HUES48 (cell line): ENCODE measurements around the gene TBX20.

Source experiments
- H3K27ac ChIP-seq: one replicate; pipeline ENCODE4 v1.7.0; 2013; ENCODE audit warnings: low read depth, low read length, inconsistent platforms
- H3K27me3 ChIP-seq: 2 replicates; pipeline ENCODE4 v1.6.1; 2013; ENCODE audit warnings: mild to moderate bottlenecking, low read length; ENCODE audit not compliant: control insufficient read depth, insufficient read depth
- H3K36me3 ChIP-seq: 2 replicates; pipeline ENCODE4 v1.6.1; 2013; ENCODE audit warnings: low read length; ENCODE audit not compliant: control insufficient read depth, insufficient read depth
- H3K4me1 ChIP-seq: 2 replicates; pipeline ENCODE4 v1.6.1; 2013; ENCODE audit warnings: mild to moderate bottlenecking, low read length; ENCODE audit not compliant: control insufficient read depth, insufficient read depth
- H3K4me3 ChIP-seq: 2 replicates; pipeline ENCODE4 v1.5.1; 2013; ENCODE audit warnings: mild to moderate bottlenecking, low read depth, low read length
- H3K9ac ChIP-seq: 2 replicates; pipeline ENCODE4 v1.6.1; 2013; ENCODE audit warnings: mild to moderate bottlenecking, low read depth, low read length, moderate library complexity
- H3K9me3 ChIP-seq: 2 replicates; pipeline ENCODE4 v1.6.1; 2013; ENCODE audit warnings: low read length; ENCODE audit not compliant: control insufficient read depth, insufficient read depth

The TBX20 gene

DNA sequence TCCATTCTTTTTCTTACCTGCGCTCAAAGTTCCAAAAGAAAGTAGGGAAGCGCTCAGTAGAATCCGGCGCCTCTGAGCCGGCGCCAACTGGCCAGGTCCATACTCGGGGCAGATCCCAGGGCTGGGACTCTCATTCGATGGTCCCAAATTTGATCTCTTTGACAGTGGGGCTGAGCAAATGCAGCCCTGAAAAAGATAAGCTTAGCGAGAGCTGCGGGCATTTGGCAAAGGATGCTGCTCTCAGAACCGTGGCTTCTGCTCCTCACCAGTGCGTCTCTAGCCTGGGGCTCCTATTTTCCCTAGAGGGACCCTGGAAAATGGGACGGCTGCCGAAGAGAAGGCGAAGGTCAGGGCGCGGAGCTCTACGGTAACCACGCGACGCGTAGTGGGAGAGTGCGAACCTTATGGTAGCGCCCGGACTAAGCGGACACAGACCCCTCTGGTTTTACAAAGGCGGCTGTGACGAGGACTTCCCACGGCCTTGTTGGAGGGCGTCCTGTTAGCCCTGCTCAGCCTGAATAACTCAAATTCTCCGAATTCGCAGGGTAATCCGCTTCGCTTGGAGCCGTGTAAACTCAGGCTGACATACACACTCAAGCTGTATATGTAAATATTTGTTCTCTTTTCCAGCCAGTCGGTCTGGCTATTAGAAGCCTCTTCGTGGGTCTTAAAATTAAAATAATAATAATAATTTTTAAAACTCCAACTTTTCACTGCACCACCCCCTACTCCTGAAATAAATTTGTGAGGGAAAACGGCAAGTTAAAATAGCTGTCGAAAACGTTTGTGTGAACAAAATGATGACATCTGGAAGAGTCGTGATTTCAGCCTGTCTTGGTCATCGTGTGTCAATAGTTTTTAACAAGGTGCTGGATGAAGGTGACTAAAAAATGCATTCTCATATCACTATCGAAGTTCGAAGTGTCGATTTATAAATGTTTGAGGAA lies 869 bp upstream of the TBX20 start:
- Histone ChIP-seq H3K36me3 (no peaks in the 10 kb centered on the region), H3K9me3 (no peaks in the 10 kb centered on the region), H3K4me1 (peaks cover 54% of the 10 kb centered on the region), H3K9ac (no peak overlapping the region), H3K27ac (no peak overlapping the region), H3K4me3 (peak overlapping the region; percentile 67), H3K27me3 (peaks cover 100% of the 10 kb centered on the region)

DNA sequence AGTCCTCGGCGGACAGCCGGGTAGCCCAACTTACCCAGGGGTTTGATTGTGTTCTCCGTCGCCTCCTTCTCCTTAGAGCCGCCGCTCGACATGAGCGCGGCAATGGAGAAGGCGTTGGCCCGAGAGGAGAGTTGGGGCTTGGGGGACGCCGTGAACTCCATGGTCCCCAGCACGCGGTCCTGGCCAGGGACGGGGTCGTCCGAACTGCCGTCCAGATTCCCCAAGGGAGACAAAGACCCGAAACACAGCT lies 515 bp downstream of the TBX20 start:
- Histone ChIP-seq H3K4me3 (peak overlapping the region; percentile 67), H3K4me1 (peaks cover 44% of the 10 kb centered on the region), H3K27ac (no peak overlapping the region), H3K9ac (no peak overlapping the region), H3K9me3 (no peaks in the 10 kb centered on the region), H3K27me3 (peaks cover 100% of the 10 kb centered on the region), H3K36me3 (no peaks in the 10 kb centered on the region)

DNA sequence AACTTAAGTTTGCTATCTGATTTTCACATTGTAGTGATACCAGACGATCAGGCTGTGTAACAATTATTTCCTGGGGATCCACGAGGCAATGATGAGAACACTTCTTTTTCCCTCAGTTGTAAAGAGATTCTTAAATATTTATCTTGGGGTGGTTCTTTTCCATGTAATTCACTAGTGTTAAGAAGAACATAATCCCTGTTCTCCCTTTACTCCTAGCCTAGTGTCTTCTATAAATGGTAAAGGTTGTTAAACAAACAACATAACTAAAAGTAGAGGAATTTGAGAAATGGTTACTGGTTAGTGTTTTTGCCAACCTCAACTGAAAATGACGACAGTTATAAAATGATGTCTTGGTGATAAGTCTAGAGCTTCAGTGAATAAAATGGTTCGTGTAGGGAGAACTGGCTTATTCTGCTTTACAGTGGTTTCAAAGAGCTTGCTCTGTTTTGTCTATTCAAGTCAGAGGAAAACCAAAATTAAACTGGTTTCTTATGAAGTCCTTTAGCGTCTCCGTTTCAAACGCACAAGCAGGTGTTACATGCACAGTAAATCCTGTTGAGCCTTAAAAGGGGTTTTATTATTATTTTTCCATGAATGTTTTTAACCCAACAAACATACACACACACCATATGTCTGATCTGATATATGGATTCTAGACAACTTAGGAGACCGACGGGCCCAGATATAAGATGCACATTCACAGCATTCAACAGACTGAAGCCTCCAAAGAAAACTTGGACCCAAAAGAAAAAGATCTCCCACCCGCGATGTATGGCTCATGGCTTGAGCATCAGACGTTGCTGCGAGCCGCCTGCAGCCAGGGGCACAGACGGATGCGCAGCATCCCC lies 1.1 kb downstream of the TBX20 start:
- Histone ChIP-seq H3K36me3 (no peaks in the 10 kb centered on the region), H3K4me3 (peak overlapping the region; percentile 67), H3K27ac (no peak overlapping the region), H3K27me3 (peaks cover 100% of the 10 kb centered on the region), H3K9ac (no peak overlapping the region), H3K9me3 (no peaks in the 10 kb centered on the region), H3K4me1 (peaks cover 43% of the 10 kb centered on the region)

DNA sequence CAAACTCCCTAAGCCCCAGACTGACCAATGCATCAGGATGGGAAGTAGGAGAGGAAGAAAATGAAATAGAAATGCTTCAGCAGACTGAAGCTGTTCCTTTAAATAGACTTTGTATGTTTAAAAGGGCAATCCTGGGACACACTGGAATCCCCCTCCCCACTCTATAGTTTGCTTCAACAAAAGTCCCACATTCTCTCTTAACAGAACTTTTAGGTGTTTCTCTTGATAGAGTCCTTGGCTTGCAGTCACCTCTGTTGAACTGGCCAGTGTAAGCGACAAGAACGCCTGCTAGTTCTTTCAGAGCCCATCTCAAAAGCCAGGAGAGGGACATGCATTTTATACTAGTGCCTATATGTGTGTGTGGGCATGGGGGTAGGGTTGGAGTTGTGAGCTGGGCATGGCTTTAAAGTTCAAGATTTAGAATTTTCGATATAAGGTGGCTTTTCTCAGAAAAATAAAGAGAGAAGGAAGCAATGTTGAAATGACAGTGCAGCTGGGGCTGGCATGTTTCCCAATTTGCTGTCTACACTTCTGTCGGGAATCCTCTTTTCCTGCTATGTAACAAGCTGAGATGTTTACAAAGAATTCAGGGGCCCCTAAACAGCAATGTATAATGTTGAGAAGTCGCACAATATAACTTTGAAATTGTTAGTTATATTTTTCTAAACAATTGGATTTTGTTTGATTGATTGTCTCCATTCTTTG lies 2.1 kb downstream of the TBX20 start:
- no peak overlapping the region for H3K9ac ChIP-seq

DNA sequence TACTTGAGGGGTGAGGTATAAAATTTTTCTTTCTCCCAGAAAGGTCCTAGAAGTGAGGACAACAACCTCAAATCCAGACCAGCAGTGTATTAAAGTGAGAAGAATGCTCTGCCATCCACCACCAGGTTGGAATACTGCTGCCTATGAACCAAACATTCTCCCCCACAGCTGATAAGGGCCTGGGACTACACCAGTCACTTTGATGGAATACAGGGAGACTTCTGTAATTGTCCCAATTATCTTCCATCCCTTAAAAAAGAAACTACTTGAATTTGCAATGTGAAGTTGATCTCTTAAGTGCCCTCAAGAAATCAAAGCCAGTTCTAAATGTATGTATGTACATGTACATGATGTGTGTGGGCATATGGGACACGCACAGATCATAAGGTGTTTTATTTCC lies 3.0 kb downstream of the TBX20 start:
- Histone ChIP-seq H3K4me3 (no peak overlapping the region), H3K9me3 (no peaks in the 10 kb centered on the region), H3K27me3 (peaks cover 100% of the 10 kb centered on the region), H3K27ac (no peak overlapping the region), H3K36me3 (no peaks in the 10 kb centered on the region), H3K9ac (no peak overlapping the region), H3K4me1 (peaks cover 27% of the 10 kb centered on the region)

More for the DNA sequence above, 2.1 kb downstream of the TBX20 start:
- Histone ChIP-seq H3K27me3 (peaks cover 100% of the 10 kb centered on the region), H3K36me3 (no peaks in the 10 kb centered on the region), H3K4me1 (peaks cover 35% of the 10 kb centered on the region), H3K27ac (no peak overlapping the region), H3K4me3 (no peak overlapping the region), H3K9me3 (no peaks in the 10 kb centered on the region)

DNA sequence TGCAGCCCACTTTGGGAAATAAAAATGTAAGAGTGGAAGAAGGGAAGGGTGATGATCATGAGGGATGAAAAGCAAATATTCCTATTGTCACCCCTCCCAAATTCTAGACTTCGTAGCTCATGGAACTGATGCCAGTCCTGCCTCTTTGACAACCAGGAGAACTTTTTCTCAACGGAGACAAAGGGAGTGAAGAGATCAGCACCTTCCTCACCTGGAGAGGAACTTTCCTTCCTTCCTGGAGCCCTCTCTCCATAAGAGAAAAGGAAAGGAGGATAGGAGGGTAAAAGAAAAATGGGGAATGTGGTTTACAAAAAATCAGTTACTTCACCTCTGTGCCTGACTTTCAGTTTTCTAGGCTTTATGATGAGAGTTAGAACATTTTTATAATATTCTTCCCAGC lies 3.4 kb downstream of the TBX20 start:
- no peak overlapping the region for H3K9ac ChIP-seq
- peaks cover 100% of the 10 kb centered on the region for H3K27me3 ChIP-seq
- H3K9me3 ChIP-seq: no peaks in the 10 kb centered on the region
- H3K36me3 ChIP-seq: no peaks in the 10 kb centered on the region
- H3K4me3 ChIP-seq: no peak overlapping the region
- peaks cover 22% of the 10 kb centered on the region for H3K4me1 ChIP-seq
- H3K27ac ChIP-seq: no peak overlapping the region

DNA sequence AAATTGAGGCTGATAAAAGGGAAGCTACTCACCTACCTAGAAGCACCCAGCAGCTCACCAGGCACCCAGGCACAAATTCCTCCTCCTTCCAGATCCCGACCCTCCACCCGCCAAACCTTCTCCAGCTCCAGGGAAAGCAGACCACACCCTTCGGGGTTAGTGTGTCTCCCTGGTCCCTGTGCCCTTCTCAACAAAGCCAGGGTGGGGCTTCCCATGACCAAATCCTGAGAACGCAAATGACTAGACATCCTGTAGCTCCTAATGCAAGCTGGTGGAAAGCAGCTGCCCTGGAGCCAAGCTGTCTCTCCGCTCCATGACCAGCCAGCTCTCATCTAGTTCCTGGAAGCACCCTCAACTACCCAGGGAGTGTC lies 4.4 kb downstream of the TBX20 start:
- Histone ChIP-seq H3K36me3 (no peaks in the 10 kb centered on the region), H3K9ac (no peak overlapping the region), H3K9me3 (no peaks in the 10 kb centered on the region), H3K4me1 (peaks cover 18% of the 10 kb centered on the region), H3K4me3 (peak overlapping the region; percentile 56), H3K27ac (no peak overlapping the region), H3K27me3 (peaks cover 98% of the 10 kb centered on the region)

DNA sequence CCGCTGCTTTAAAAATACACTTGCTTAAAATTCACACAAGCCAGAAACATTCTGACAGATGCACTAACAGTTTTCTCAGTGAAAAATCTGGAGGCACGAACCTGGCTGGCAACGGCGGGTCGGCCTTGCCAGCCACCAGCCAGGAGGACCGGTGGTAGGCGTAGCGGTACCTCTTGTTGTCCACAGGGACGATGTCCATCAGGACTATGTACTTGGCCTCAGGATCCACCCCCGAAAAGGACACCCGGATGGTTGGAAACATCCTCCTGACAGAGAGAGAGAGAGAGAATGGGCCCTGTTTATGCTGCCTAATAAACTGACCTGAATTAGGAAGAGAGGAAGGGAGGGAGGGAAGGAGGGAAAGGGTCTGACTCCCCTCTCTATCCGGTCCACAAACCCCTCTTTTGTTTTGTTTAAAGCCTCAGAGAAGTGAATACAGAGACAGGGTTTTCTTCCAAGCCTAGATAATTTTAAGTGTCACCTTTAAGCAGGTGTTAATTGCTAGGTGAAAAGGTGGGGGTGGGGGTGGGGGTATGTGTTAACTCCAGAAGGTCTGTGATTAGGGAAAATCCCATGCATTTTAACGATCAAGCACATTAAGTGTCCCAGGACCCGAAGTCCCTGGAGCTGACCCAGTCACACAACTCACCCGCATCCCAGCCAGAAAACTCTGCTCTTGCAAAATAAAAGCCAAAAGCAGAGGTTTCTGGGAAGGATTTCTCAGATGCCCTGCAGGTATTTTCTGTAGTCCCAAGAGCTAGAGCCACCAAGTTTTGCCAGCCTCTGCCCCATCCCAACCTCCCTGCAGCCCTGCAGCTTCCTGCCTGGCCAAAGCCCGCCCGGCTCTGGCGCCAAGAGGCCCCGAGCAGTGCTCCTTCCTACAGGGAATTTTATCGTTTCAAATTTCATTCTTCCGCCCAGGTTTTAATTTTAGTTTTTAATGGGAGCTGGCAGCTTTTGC lies 5.0 kb downstream of the TBX20 start:
- peaks cover 16% of the 10 kb centered on the region for H3K4me1 ChIP-seq
- no peak overlapping the region for H3K9ac ChIP-seq
- peaks cover 94% of the 10 kb centered on the region for H3K27me3 ChIP-seq
- H3K36me3 ChIP-seq: no peaks in the 10 kb centered on the region
- H3K4me3 ChIP-seq: peak overlapping the region; percentile 56
- no peaks in the 10 kb centered on the region for H3K9me3 ChIP-seq
- no peak overlapping the region for H3K27ac ChIP-seq

DNA sequence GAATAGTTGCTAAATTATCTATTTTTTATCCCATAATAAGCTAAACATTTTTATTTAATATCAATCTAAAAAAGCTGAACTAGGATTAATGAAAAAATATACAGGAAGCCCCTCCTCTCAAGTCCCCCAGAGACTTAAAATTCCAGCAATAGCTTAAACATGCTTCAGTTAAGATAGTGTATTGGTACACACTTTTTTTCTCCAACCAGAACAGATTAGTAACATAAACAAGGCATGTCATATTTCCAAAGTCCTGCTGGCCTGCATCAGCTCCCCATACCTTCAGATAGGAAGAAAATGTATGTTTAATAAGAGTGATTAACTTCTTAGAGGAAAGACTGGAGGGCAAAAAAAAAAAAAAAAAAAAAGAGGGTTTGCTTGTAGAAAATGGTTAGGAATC lies 7.1 kb downstream of the TBX20 start:
- no peak overlapping the region for H3K27ac ChIP-seq
- no peaks in the 10 kb centered on the region for H3K9me3 ChIP-seq
- no peak overlapping the region for H3K9ac ChIP-seq
- H3K27me3 ChIP-seq: peaks cover 77% of the 10 kb centered on the region
- no peaks in the 10 kb centered on the region for H3K36me3 ChIP-seq
- H3K4me1 ChIP-seq: peaks cover 10% of the 10 kb centered on the region
- H3K4me3 ChIP-seq: no peak overlapping the region

DNA sequence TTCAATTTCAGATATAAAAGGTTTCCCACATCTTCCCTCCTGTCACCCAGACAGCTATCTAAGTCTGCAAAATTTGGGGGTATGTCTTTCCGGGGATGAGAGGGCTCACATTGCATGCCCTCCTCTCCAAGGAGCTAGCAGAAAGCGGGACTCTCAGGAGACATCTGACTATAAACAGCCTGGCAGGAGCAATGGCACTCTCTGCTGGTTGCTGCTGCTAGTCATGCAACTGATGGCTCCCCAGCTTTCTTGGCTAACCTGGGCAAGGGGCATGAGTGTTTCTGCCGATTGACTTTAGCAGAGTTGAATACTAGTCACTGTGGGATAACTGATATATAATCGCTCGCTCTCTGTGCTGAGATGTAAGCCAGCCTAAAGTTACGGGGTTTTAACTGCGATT lies 12.0 kb downstream of the TBX20 start:
- H3K4me3 ChIP-seq: no peak overlapping the region
- no peaks in the 10 kb centered on the region for H3K36me3 ChIP-seq
- peaks cover 27% of the 10 kb centered on the region for H3K27me3 ChIP-seq
- H3K4me1 ChIP-seq: peaks cover 2% of the 10 kb centered on the region; the same call in 1 of the 2 replicates
- H3K27ac ChIP-seq: no peak overlapping the region
- H3K9me3 ChIP-seq: no peaks in the 10 kb centered on the region
- H3K9ac ChIP-seq: no peak overlapping the region
